SU-DHL-6 (cell line): ENCODE results near the gene ATXN7.

Experiments used
- H2AFZ ChIP-seq: fragments of 200-600 bp; sonication (generic); 2 replicates; pipeline ENCODE4 v1.6.1; 2014; ENCODE audit warnings: low read depth, mild to moderate bottlenecking, moderate library complexity, mixed read lengths, antibody characterized with exemption, low read length; ENCODE audit not compliant: severe bottlenecking
- H3F3A ChIP-seq: fragments of 200-600 bp; shearing (Covaris generic); 2 replicates; pipeline ENCODE4 v1.6.0; 2016; ENCODE audit warnings: antibody characterized with exemption, mild to moderate bottlenecking; ENCODE audit not compliant: insufficient read depth
- H3K27ac ChIP-seq: fragments of 200-600 bp; sonication (generic); 2 replicates; pipeline ENCODE4 v1.5.1; 2016; ENCODE audit warnings: low read depth, mild to moderate bottlenecking, low read length, moderate library complexity, mixed read lengths
- H3K27me3 ChIP-seq: fragments of 200-600 bp; sonication (generic), shearing (Covaris generic); 2 replicates; pipeline ENCODE4 v1.6.0; 2014; ENCODE audit warnings: mild to moderate bottlenecking, low read length
- H3K36me3 ChIP-seq: fragments of 200-600 bp; sonication (generic); 2 replicates; pipeline ENCODE4 v1.6.1; 2014; ENCODE audit warnings: mild to moderate bottlenecking, low read length, mixed read lengths
- H3K4me2 ChIP-seq: fragments of 300-600, 200-600 bp; shearing (Covaris generic), sonication (generic); 2 replicates; pipeline ENCODE4 v1.6.0; 2014; ENCODE audit warnings: low read length, low read depth, mild to moderate bottlenecking; ENCODE audit not compliant: poor library complexity, severe bottlenecking
- H3K4me3 ChIP-seq: fragments of 200-600 bp; sonication (generic); 2 replicates; pipeline ENCODE4 v1.5.1; 2014; ENCODE audit warnings: antibody characterized with exemption, low read length, mild to moderate bottlenecking, mixed read lengths; ENCODE audit not compliant: insufficient read depth, poor library complexity, severe bottlenecking
- H3K79me2 ChIP-seq: fragments of 200-600 bp; sonication (generic); 2 replicates; pipeline ENCODE4 v1.6.1; 2014; ENCODE audit warnings: mild to moderate bottlenecking, low read length, moderate library complexity; ENCODE audit not compliant: insufficient read depth
- H3K9ac ChIP-seq: fragments of 200-600 bp; sonication (generic); 2 replicates; pipeline ENCODE4 v1.7.0; 2014; ENCODE audit warnings: mild to moderate bottlenecking, low read length
- H3K9me2 ChIP-seq: fragments of 200-600 bp; sonication (generic); replicated peaks from 2 replicates; pipeline ENCODE4 v1.6.1; 2014; ENCODE audit warnings: low read length; ENCODE audit not compliant: insufficient read depth
- H3K9me3 ChIP-seq: fragments of 200-600 bp; sonication (generic); 2 replicates; pipeline ENCODE4 v1.6.1; 2014; ENCODE audit warnings: low read length, mixed read lengths; ENCODE audit not compliant: insufficient read depth
- H4K20me1 ChIP-seq: fragments of 200-600 bp; sonication (generic); 2 replicates; pipeline ENCODE4 v1.6.1; 2014; ENCODE audit warnings: low read depth, mild to moderate bottlenecking, antibody characterized with exemption, low read length, moderate library complexity, mixed read lengths
- EZH2phosphoT487 ChIP-seq: fragments of 200-600 bp; sonication (generic), shearing (Covaris generic); conservative IDR thresholded peaks from 2 replicates; pipeline ENCODE4 v1.6.1; 2018; ENCODE audit warnings: mild to moderate bottlenecking, antibody characterized with exemption, low read length, moderate library complexity, mixed read lengths
- TF ChIP-seq, protein P1 (sequence below): fragments of 200-600 bp; sonication (generic); IDR thresholded peaks from one replicate; pipeline ENCODE4 v1.5.1; 2017; ENCODE audit warnings: antibody characterized with exemption, mild to moderate bottlenecking, low read length, moderate library complexity; ENCODE audit not compliant: insufficient read depth, poor library complexity, severe bottlenecking

Gene ATXN7

DNA sequence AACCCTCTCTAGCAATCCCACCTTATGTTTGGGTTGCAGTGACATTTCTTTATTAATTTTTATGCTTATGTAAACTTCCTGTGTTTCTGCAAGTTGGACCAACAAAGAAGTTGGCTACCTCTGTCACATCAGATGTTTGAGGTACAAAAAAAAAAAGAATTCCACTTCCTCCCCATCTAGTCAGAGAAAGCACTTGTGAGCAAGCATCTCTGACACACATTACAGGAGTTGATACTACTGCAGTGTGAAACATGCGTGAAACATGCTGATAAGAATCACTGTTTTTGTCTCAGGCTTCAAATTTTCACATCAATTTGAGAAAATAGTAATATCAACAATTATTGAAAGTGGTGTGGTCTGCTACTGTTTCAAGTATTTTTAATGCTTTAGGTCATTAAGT is 47.2 kb downstream of the ATXN7 start:
- Histone ChIP-seq H3F3A (peaks cover 30% of the 10 kb centered on the region), H3K9ac (peak overlapping the region; percentile 75), H3K4me3 (peak overlapping the region; percentile 54), H2AFZ (no peak overlapping the region), H4K20me1 (no peaks in the 10 kb centered on the region), H3K27me3 (no peaks in the 10 kb centered on the region), H3K9me3 (no peaks in the 10 kb centered on the region), H3K4me2 (peak overlapping the region; percentile 76), H3K9me2 (no peaks in the 10 kb centered on the region), H3K79me2 (peaks cover 17% of the 10 kb centered on the region), H3K27ac (peak overlapping the region; percentile 72), H3K36me3 (peaks cover 2% of the 10 kb centered on the region; the same call in 1 of the 2 replicates)
- TF ChIP-seq, protein P1, sequence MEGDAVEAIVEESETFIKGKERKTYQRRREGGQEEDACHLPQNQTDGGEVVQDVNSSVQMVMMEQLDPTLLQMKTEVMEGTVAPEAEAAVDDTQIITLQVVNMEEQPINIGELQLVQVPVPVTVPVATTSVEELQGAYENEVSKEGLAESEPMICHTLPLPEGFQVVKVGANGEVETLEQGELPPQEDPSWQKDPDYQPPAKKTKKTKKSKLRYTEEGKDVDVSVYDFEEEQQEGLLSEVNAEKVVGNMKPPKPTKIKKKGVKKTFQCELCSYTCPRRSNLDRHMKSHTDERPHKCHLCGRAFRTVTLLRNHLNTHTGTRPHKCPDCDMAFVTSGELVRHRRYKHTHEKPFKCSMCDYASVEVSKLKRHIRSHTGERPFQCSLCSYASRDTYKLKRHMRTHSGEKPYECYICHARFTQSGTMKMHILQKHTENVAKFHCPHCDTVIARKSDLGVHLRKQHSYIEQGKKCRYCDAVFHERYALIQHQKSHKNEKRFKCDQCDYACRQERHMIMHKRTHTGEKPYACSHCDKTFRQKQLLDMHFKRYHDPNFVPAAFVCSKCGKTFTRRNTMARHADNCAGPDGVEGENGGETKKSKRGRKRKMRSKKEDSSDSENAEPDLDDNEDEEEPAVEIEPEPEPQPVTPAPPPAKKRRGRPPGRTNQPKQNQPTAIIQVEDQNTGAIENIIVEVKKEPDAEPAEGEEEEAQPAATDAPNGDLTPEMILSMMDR = no peak
- no peak for TF ChIP-seq EZH2phosphoT487

DNA sequence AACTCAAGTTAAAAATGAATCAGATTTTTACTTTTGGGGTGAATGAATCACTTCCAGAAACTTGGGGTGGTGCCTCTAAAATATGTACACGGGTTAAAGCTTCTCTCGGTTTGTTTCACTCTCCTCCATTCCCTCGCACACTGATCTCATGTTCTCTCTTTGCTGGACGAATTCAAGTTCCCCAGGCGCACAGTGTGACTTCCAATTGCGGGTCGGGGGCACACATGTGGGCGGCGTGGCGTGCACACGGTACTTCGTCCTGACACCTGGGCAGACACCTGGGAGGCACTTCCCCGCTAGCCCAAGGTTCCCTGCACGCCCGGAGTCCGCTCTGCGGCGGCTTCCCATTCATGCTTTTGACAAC is 47.8 kb downstream of the ATXN7 start:
- no peaks in the 10 kb centered on the region for H3K27me3 ChIP-seq
- no peaks in the 10 kb centered on the region for H4K20me1 ChIP-seq
- H2AFZ ChIP-seq = peak overlapping the region; percentile 17
- H3K79me2 ChIP-seq = peaks cover 21% of the 10 kb centered on the region
- no peaks in the 10 kb centered on the region for H3K9me2 ChIP-seq
- H3K9ac ChIP-seq = peak overlapping the region; percentile 75
- TF ChIP-seq EZH2phosphoT487 = no peak
- TF ChIP-seq, protein P1 = no peak
- peak overlapping the region; percentile 72 for H3K27ac ChIP-seq
- H3K36me3 ChIP-seq = peaks cover 8% of the 10 kb centered on the region; the same call in 1 of the 2 replicates
- H3K4me3 ChIP-seq = peak overlapping the region; percentile 54
- peaks cover 30% of the 10 kb centered on the region for H3F3A ChIP-seq
- H3K9me3 ChIP-seq = no peaks in the 10 kb centered on the region
- peak overlapping the region; percentile 76 for H3K4me2 ChIP-seq

DNA sequence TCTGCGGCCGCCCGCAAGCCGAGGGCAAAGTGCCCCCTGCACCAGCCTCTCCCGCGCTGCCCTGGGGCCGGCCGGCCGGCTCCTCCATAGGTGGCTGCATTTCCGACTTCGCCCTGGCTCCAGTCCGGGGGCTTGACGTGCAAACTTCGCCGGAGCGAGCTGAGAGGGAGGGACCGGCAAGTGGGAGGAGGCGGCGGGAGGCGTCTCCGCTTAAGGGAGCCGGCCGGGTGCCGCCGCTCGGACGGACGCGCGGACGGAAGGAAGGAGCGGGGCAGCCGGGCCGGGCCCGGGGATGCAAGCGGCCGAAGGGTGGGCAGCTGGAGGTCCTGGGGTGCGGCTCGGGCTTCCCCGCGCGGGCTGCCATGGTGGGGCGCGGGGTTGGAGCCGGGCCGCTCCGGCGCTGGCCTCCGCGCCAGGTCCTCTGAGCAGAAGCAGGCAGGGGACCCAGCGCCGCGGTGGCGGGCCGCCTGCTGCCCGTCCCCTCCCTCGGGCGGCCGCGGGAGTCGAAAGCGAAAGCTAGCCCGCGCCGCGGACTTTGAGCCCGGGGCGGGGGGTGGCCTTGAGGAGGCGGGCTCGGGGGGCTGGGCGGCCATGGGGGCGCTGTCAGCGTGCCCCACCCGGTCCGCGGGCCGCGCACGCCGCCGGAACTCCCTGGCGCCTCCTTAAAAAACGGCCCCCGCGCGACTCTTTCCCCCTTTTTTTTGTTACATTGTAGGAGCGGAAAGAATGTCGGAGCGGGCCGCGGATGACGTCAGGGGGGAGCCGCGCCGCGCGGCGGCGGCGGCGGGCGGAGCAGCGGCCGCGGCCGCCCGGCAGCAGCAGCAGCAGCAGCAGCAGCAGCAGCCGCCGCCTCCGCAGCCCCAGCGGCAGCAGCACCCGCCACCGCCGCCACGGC is 48.5 kb downstream of the ATXN7 start, which contains the start of gene SCAANT1:
Gene SCAANT1, minus strand, starts transcription at position 511 of the 895 bp plus-strand sequence.
- peak within 1 kb of the TSS; percentile 76 for H3K4me2 ChIP-seq
- peaks cover 21% of the 10 kb centered on the region for H3K79me2 ChIP-seq
- TF ChIP-seq, protein P1 = no peak
- TF ChIP-seq EZH2phosphoT487 = no peak
- no peaks in the 10 kb centered on the region for H3K9me2 ChIP-seq
- no peaks in the 10 kb centered on the region for H4K20me1 ChIP-seq
- H3K27me3 ChIP-seq = no peaks in the 10 kb centered on the region
- H3K4me3 ChIP-seq = peak within 1 kb of the TSS; percentile 54
- H2AFZ ChIP-seq = peak within 1 kb of the TSS; percentile 17
- peak within 1 kb of the TSS; percentile 75 for H3K9ac ChIP-seq
- H3K27ac ChIP-seq = peak within 1 kb of the TSS; percentile 72
- no peaks in the 10 kb centered on the region for H3K9me3 ChIP-seq
- H3K36me3 ChIP-seq = peaks cover 9% of the 10 kb centered on the region; the same call in 1 of the 2 replicates
- peaks cover 30% of the 10 kb centered on the region for H3F3A ChIP-seq
